ENCODE results near the gene GABARAPL1. TPM values are rescaled to one million over a fixed set of nuclear protein-coding genes. Genes with fewer than 3 reads are reported as not detected.
A peak's percentile ranks its signal among the peaks of the same experiment; 100 is the strongest.

Gene GABARAPL1
- total RNA-seq, 1 experiment from 2014 or later: 24.1 TPM

GRCh38 chr12:10169104-10169503 lies 43.6 kb upstream of the GABARAPL1 start:
- DNase-seq (ENCODE audit: low read depth, low spot score) (no peak), ATAC-seq (peak; percentile 83)
- TF ChIP-seq SIN3A (IDR thresholded peaks at IDR 0.05; ENCODE audit: borderline replicate concordance, insufficient read depth, low read depth, low read length): no peak
- no peak for TF ChIP-seq REST (IDR thresholded peaks at IDR 0.05; ENCODE audit: insufficient read depth in 1 of 2, low read depth in 2 of 2, low read length in 1 of 2)
- no peak for TF ChIP-seq POLR2AphosphoS5 (IDR thresholded peaks at IDR 0.05; ENCODE audit: low read depth, low read length)
- TF ChIP-seq, protein P1, sequence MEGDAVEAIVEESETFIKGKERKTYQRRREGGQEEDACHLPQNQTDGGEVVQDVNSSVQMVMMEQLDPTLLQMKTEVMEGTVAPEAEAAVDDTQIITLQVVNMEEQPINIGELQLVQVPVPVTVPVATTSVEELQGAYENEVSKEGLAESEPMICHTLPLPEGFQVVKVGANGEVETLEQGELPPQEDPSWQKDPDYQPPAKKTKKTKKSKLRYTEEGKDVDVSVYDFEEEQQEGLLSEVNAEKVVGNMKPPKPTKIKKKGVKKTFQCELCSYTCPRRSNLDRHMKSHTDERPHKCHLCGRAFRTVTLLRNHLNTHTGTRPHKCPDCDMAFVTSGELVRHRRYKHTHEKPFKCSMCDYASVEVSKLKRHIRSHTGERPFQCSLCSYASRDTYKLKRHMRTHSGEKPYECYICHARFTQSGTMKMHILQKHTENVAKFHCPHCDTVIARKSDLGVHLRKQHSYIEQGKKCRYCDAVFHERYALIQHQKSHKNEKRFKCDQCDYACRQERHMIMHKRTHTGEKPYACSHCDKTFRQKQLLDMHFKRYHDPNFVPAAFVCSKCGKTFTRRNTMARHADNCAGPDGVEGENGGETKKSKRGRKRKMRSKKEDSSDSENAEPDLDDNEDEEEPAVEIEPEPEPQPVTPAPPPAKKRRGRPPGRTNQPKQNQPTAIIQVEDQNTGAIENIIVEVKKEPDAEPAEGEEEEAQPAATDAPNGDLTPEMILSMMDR (IDR thresholded peaks at IDR 0.05): no peak
- TF ChIP-seq TCF7L2 (IDR thresholded peaks at IDR 0.05; ENCODE audit: low read depth, low read length): no peak
- BruUV-seq (replicated peaks): no TSS peak
- H3K27ac ChIP-seq (ENCODE audit: low read length): peak overlapping the region; percentile 75
- no peaks in the 10 kb centered on the region for H3K36me3 ChIP-seq (ENCODE audit: control insufficient read depth, insufficient read depth, low read length)
- POLR2A ChIA-PET: interaction anchor here (0.8 kb wide), 1 partner anchor 43 kb away, joined by 4 read pairs; no protein-coding TSS in a partner anchor
- H3K27me3 ChIP-seq (ENCODE audit: control insufficient read depth, insufficient read depth, low read length): no peaks in the 10 kb centered on the region
- no peak overlapping the region for H3K4me3 ChIP-seq (ENCODE audit: low read depth in 2 of 2, low read length in 2 of 2)
- peaks cover 10% of the 10 kb centered on the region for H3K4me1 ChIP-seq (ENCODE audit: control insufficient read depth, insufficient read depth, low read length)
- in situ Hi-C loops (cut with HindIII; ENCODE audit: low pct_unique_long_range_greater_than_20kb, low sequenced_read_pairs) (no loop called here), intact Hi-C loops (cut with micrococcal nuclease; ENCODE audit: unreplicated experiment) (no loop called here)
- no peaks in the 10 kb centered on the region for H3K9me3 ChIP-seq (ENCODE audit: control insufficient read depth, insufficient read depth, low read depth, low read length)
- CTCF ChIA-PET: no interaction called here

- Histone ChIP-seq H3K27ac (ENCODE audit: low read length) (peak overlapping the region; percentile 75; the same call in 1 of the 2 replicates), H3K4me3 (ENCODE audit: low read depth in 2 of 2, low read length in 2 of 2) (no peak overlapping the region), H3K4me1 (ENCODE audit: control insufficient read depth, insufficient read depth, low read length) (peaks cover 10% of the 10 kb centered on the region), H3K36me3 (ENCODE audit: control insufficient read depth, insufficient read depth, low read length) (no peaks in the 10 kb centered on the region), H3K9me3 (ENCODE audit: control insufficient read depth, insufficient read depth, low read depth, low read length) (no peaks in the 10 kb centered on the region), H3K27me3 (ENCODE audit: control insufficient read depth, insufficient read depth, low read length) (no peaks in the 10 kb centered on the region)
- POLR2A ChIA-PET: no interaction called here
- TF ChIP-seq REST (IDR thresholded peaks at IDR 0.05; ENCODE audit: insufficient read depth in 1 of 2, low read depth in 2 of 2, low read length in 1 of 2) (no peak), TCF7L2 (IDR thresholded peaks at IDR 0.05; ENCODE audit: low read depth, low read length) (no peak), POLR2AphosphoS5 (IDR thresholded peaks at IDR 0.05; ENCODE audit: low read depth, low read length) (no peak), SIN3A (IDR thresholded peaks at IDR 0.05; ENCODE audit: borderline replicate concordance, insufficient read depth, low read depth, low read length) (no peak)
- TF ChIP-seq, protein P1 (IDR thresholded peaks at IDR 0.05): no peak
- DNase-seq (ENCODE audit: low read depth, low spot score) (no peak), ATAC-seq (no peak)
- CTCF ChIA-PET: interaction anchor here (0.6 kb wide), 1 partner anchor 344 kb away, joined by 5 read pairs; no protein-coding TSS in a partner anchor
- intact Hi-C loops (cut with micrococcal nuclease; ENCODE audit: unreplicated experiment): no loop called here
- in situ Hi-C loops (cut with HindIII; ENCODE audit: low pct_unique_long_range_greater_than_20kb, low sequenced_read_pairs): no loop called here
- BruUV-seq (replicated peaks): no TSS peak
Measured at GRCh38 chr12:10170216-10170615, 42.5 kb upstream of the GABARAPL1 start.

Data from Panc1 (cell line).